Ovary (tissue), 3 donors: Measurements from ENCODE around the gene EDIL3.

Experiments used
- CTCF ChIP-seq, 3 donors: fragments of 450-650 bp in 2 of 3; fragments of 200-600 bp in 1 of 3; IDR thresholded peaks; one replicate each; pipeline versions ENCODE4 v1.5.1 to v1.8.0; 2016 to 2022; ENCODE audit warnings: antibody characterized with exemption in 3 of 3, mild to moderate bottlenecking in 1 of 3
- EP300 ChIP-seq: sonication (generic); formaldehyde crosslinking; IDR thresholded peaks from one replicate; pipeline ENCODE4 v1.6.1; 2017; ENCODE audit warnings: antibody characterized with exemption
- POLR2A ChIP-seq: fragments of 450-650 bp; IDR thresholded peaks from one replicate; pipeline ENCODE4 v1.6.1; 2017; ENCODE audit warnings: antibody characterized with exemption, mild to moderate bottlenecking, moderate library complexity
- donor health status: DM: no; HTN: no; CAD: no.

- TF ChIP-seq POLR2A (no peak), CTCF (IDR thresholded peaks at IDR 0.05) (no peak), EP300 (no peak)
These were observed 111.7 kb downstream of the EDIL3 start for GRCh38 chr5:84272771-84273516.
